Measurements from ENCODE around the gene ERC1.

The ERC1 gene

DNA sequence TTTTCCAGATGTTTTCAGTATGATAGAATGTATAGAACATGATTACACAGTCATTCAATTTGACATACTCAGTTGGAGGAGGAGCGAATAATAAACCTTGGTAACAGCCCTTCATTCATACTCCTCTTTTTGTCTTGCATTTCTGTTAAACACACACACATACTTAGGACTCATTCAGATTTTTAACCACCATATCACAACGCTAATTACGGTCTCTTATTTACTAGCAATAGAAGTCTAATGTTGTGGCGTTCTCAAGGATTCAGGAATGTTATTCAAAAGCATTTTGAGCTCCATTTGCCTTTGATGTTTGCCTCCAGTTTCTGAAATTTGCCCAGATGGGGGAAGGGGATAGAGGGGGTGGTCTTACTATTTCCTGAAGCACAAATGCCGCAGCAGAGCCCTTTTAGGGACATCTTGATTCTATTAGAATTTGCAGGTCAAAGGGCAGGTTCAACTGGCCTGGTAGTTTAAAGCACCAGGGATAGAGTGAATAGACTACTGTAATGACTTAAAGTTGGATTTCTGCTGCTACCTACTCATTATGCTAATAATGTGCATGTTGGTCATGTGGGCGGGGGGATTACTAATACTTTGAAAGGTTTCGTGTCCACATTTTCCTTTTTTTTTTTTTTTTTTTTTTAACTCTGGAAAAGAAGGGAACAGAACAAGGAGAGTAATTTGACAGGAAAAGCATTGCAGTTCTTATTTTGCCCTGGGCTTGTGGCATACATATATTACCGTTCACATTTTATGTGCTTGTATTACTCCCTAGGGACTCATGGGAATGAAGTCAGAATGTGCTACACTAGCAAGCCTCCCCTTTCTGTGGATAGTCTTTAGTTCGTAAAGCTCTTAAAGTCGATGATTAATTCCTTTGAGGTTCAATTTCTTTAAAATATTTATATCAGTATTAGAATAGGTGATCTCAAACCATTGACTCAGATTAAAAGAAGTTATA, 376.6 kb downstream of the ERC1 start:
- FAIRE-seq: no peak

DNA sequence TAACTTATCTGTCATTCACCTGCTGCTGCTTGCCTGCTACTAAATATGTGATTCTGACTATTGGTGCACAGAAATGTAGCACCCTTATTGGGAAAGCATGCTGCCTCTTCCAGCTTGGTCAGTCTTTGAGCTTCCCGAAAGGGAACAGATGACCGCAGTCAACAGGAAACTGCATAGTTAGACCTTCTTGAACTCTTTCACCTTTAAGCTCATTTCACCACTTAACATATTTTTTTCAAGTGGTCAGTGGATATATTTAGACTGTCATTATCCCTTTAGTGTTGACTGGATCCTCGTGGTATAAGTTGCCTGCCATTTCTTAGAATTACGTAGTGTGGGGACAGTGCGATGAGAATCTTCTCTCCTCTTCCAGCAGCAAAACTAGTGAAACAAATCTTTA, 378.4 kb downstream of the ERC1 start:
- no peak for FAIRE-seq

DNA sequence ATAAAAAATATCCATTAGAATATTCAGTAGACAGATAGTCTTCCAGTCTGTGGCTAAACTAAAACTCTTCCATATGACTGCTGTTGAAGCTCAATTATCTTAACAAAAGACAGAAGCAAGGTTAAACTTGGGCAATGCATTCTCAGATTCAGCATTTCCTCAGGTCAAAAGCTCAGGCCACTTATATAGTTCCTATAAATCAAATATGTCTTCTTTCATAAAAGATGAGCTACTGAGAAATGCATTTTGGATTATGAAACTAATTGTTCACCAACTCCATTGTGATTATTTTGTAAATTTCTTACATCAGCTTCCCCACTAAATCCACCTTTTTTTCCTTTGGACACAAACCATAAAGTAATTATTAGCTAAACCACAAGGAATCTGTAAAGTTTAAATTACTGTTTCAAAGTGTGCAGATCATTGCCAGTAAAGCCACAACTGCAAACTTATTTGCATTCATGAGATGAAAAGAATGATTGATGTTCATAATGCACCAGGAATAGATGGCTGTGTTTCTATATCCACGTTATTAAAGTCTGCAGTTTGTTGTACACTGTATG, 379.0 kb downstream of the ERC1 start:
- no peak for FAIRE-seq

DNA sequence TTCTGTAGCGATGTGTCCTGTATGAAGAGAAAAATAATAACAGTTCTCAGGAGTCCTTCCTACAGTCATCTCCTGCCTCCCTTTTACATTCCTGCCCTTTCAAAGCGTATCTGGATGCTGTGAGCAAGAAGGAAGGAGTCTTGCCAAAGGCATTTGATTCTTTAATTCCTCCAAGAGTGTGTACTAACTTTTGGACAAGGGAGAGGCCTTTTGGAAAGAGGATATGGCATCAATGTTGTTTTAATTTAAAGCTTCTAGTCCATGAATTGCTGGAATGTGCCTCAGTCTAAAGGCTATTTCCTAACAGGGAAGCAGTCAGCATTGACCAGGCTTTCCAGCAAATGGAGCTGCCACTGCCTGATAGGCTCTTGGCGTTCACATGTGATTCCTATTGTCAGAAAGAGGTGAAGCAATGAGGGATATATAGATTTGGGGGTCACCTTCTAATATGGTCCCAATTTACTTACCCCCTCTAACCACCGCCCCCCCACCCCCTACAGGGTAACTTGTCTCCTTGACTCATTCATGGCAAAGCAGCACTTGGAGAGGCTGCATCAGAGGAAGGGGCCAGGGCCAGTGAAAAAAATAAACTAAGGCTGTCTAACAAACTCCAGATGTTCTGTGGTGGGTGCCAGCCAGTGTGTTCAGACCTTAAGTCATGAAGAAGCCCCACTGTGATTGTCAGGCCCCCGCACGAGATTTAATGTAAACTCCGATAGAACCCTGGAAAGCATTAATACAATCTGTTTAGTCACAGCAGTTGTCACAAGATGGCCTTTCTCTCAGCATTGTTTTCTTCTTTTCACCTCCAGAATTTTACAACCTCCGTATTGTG, 383.1 kb downstream of the ERC1 start:
- FAIRE-seq: no peak

DNA sequence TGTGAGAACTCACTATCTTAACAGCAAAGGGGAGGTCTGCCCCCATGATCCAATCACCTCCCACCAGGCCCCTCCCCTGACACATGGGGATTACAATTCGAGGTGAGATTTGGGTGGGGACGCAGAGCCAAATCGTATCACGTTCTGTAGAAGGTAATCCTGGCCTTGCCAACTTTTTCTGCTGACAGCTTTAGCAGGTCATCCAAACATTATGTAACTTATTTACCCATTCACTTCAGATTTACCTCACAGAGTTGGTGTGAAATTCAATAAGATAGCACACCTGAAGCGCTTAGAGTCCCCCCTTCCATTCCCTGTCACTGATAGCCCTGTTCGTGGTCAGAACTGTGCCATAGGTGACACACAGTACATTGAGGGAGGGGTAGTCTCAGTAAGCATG, 384.3 kb downstream of the ERC1 start:
- no peak for FAIRE-seq

DNA sequence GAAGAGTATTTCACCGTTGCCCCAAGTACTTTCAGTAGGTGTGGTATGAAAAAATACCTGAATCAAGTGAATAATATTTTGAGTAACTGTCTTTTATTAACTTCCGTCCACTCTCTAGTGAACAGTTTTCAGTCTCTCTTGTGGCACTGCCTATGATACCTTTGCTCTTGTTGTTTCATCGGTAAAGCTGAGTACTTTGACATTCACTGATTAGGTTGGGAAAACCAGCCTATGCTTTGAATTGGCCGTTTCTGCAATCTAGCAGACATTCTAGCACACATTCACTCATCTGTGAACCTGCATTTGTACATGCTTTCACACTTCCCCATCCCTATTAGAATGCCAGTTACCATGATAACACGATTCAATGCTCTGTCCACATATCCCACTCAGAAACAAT, 386.1 kb downstream of the ERC1 start:
- FAIRE-seq: no peak

DNA sequence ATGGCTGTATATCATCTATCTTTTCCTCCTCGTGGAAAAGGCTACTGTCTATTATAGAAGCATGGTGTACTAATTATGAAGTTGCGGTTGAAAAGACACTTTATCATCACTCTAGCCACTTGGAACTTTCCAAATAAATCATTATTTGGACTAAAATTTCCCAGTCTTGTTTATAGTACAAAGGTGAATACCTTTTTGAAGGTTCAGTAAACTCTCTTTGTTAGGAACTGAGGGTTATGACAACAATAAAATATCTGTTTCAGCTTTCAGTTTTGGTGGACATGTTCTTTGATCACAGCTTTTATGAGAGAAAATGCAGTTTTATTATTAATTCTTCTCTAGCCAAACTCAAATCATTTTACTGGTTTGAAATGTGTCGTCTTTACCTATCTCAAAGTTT, 386.7 kb downstream of the ERC1 start:
- no peak for FAIRE-seq

DNA sequence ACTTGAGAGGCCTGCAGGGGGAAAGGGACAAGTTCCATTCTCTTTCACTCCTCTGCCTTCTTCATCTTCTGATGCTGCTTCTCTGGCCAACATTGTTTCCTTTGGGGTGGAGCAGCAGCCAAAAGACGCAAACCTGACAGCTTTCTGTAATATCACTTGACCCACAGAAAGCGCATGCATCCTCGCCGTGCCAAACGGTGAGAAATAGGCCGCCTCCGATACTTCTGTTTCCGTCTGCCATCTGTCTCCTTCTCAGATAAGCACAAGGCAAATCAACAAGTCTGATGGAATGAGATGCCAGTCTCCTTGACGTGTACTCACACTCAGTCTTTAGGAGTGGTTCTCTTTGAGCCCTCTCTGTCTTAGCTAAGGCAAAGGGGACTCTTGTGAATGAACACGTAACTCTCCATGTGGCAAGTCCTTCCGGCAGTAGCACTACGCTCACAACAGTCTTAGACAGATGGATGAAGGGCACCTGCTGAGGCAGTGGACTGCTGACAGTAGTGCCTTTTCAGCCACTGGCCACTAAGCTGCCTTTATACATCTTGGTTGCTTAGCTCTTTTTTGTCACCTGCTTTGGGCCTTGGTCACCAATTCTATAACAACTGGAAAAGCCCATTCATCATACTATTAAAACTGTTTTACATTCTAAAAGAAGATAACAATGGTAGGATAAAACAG, 389.3 kb downstream of the ERC1 start:
- no peak for FAIRE-seq

DNA sequence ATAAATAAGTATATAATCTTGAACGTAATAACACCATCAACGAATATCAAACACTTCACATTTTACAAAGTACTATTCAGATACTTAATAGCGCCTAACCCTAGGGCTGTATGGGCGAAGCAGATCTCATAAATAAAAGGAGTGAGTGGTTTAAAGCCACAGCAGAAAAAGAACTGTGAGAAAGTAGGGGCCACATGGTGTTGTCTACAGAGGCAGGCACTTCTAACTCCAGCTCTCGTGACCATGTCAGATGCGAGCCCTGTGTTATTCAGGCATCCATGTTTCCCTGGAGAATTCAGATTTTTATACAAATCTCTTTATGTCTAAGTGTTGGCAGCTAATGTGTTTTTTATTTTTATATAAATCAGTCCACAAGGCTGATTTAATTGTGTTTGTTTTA, 391.1 kb downstream of the ERC1 start:
- no peak for FAIRE-seq

DNA sequence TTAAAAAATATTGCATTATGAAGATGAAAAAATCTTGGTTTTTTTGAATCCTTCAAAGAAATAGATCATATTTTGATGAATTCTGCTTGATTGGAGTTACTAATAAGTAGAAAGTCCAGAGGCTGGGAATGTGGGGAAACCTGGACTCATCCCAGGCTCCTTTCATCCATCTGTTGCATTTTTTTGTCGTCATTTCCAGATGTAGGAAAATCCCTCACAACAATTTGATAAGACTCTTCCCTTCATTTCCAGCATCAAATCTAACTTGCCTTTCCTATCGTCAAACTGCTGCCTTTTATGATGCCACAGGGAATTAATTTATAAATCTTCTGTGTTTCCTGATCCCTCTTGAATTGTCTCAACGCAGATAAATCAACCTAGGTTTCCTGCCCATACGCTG, 391.8 kb downstream of the ERC1 start:
- FAIRE-seq: no peak

DNA sequence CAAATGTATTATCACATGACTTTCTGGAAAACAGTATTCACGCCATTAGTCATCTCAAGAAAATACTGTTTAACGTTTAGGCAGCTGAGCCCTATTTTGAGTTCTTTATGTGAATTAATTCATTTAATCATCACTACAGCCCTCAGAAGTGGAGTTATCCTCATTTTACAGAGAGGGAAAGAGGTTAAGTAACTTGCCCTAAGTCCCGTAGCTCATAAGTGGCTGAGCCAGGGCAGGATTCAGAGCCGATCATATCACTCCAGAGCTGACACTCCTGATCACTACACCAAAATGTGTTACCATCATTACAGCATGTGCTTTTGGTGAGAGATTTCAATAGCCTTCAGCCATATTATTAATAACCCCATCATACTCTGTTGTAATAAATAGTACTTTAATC, 392.7 kb downstream of the ERC1 start:
- FAIRE-seq: no peak

DNA sequence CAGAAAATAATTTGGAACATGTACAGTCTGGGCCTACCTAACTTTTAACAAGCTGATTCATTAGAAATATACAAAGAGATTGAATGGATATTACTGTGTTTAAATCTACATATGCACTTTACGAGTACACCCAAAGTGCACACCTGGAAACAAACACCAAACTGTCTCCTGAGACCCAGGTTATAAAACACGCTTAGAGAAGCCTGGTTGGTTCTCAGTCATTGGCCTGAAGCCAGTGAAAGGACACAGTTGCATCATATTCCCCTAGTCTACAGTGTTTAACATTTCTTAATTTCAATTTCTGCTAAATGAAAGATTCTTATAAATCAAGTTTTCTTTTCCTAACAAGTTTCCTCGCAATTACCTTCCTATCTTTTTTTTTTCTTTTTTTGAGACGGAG, 393.9 kb downstream of the ERC1 start:
- no peak for FAIRE-seq

DNA sequence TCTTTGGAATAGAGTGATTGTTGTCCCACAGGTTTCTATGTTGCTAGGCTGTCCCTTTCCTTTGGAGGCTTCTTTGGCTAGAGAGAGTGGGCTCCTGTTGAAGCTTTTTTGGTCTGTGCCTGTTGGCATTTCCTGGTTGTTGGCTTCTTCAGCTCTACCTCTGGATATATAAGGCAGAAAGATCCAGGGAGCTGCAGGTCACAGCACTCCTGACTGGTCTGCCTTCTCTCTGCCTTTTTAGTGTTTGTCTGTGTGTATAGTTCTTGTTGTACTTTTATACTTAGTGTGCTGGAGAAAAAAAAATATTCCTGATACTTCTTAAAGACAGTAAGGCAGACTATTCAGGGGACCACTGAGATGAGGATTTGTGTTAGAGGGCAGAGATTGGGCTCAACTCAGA, 400.7 kb downstream of the ERC1 start:
- FAIRE-seq: no peak

DNA sequence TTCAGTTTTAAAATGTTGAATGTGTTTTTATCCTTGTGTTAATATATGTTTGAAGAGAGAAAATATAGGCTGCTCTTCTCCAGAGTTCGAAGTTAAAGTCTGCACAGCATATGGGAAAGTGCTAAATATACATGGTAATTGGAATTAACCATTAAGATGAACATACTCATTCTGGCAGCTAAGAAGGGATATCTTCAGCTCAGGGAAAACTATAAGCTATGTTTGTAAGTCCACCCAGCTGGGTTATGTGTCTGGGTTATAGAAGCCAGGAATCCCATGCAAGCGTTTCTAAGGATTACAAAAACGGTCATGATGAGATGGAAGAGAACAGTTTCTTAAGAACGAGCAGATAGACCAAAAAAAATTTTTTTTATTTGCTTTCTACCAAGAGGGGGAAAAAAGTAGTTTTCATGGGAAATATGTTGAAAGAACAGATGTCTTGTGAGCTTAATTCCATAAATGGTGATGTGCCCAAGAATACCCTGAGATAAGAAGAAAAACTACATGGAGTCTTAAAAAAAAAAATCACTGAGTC, 404.5 kb downstream of the ERC1 start:
- FAIRE-seq: no peak

DNA sequence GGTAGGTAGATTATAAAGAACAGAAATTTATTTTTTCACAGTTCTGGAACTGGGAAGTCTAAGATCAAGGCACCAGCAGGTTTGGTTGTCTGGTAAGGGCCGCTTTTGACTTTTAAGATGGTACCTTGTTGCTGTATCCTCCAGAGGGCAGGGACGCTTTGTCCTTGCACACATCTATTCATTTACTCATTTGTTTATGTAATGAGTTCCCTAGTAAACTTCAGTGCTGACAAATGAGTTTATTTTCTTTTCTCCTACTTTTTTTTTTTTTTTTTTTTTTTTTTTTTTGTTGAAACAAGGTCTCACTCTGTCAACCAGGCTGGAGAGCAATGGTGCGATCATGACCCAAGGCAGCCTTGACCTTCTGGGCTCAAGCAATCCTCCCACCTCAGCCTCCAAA, 407.6 kb downstream of the ERC1 start:
- no peak for FAIRE-seq

DNA sequence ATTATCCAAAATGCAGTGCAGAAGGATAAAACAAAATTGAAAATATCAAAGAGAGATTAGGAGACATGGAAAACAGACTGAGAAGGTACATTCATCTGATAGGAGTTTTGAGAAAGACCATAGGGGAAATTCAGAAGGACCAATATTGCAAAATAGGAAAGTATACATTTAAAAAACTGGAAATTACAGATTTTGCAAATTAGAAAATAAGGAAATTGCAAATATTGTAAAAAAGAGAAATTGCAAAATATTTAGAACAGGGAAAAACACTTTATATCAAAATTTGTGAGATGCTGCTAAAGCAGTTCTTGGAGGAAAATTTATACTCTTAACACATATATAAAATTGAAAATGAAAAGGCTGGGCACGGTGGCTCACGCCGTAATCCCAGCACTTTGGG, 410.9 kb downstream of the ERC1 start:
- FAIRE-seq: no peak

DNA sequence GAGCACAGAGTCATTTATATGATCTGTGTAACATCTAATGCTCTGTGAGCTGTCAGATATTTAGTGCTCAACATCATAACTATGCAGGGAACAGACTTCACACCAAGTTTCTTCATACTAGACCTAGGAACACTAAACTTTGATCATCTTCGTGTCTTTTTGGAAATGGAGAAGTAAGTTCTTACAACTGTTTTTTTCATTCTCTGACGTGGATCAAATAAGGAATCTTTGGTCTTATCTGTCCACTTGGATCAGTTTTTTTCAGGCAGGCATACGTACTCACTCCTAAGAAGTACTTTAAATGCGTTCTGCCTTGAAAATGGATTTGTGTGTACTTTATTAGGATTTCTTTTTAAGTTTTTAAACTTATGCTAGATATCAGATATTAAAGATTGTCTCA, 412.4 kb downstream of the ERC1 start:
- no peak for FAIRE-seq

DNA sequence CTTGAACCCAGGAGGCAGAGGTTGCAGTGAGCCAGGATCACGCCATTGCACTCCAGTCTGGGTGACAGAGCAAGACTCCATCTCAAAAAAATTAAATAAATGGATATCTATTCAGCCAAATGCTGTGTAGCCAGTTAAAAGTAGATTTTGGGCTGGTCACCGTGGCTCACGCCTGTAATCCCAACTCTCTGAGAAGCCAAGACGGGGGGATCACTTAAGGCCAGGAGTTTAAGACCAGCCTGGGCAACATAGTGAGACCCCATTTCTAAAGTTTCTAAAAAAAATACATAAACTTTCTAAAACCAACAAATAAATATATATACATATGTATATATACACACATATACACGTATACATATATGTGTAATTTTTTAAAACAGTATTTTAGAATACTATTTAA, 414.6 kb downstream of the ERC1 start:
- no peak for FAIRE-seq

DNA sequence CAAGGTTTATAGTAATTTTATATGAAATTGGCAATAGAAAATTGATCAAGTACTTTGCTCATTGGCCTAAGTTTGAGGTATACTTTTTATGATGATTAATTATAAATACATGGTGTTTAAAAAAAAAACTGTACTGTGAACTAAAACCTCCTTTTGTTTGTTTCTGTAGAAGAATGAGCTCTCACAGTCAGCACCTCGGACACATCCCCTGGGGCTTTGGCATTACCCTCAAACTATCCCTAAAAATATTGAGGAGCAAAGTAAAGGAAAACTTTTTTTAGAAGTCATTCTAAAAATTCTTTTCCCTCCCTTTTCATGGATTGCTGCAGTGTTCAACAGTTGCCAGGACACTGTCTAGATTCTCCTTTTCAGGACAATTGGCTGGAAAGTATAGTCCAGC, 419.8 kb downstream of the ERC1 start:
- no peak for FAIRE-seq

DNA sequence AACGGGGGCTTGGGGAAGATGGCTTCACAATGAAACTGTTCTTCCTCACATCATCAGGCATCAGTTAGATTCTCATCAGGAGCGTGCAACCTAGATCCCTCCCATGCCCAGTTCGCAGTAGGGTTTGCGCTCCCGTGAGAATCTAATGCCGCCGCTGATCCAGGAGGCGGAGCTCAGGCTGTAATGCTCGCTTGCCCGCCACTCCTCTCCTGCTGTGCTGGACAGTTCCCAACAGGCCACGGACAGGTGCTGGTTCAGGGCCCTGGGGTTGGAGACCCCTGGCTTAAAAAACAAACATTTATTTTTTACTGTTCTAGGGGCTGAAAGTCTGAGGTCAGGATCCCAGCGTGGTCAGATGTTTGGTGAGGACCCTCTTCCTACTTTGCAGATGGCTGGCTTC, 422.9 kb downstream of the ERC1 start:
- no peak for FAIRE-seq

DNA sequence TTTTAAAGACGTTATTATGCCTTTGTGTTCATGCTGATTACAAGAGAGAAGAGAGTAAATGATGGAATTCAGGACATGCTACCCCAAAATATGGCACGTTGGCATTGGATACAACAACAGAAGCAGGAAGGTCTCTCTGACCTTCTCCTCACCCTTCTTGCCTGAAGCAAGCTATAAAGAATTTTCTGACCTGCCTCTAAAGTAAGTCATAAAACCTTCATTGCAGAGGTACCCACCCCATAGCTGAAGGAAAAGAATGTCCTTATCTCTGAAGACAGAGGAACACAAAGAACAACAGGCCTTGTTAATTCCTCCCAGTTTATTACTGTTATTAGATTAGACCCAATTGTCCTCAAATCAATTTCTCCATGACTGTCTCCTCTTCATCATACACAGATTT, 427.1 kb downstream of the ERC1 start:
- no peak for FAIRE-seq

DNA sequence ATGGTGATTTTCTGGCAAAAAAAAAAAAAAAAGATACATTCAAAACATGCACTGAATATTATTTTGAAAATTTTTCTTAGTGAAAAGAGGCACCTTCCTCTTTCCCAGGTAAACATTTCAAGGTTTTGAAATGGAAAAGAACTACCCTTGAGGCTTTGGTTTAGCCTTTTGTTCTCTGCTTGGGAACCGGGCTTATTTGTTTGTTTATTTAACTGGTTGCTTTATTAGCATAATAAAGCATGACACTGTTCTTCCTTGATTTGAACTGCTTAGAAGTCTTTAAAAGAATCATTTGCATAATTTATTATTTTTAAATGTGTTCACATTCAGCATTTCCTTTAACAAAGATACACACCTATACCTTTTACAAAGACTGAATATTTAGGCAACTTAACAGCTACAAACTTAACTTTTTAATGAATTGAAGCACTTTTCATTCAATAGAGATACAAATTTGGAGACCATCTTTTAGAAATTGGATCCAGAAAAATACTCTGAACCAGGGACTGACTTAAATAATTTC, 428.9 kb downstream of the ERC1 start:
- no peak for FAIRE-seq
